NB4 (cell line): ENCODE data around the gene FNTB.

Experiments used
- MYC ChIP-seq: IDR thresholded peaks from 2 replicates; pipeline ENCODE4 v1.6.1; 2011; ENCODE audit warnings: low read depth, low read length
- TF ChIP-seq, protein P1 (sequence below): IDR thresholded peaks from one replicate; pipeline ENCODE4 v1.5.1; 2012; ENCODE audit warnings: low read depth, low read length

DNA sequence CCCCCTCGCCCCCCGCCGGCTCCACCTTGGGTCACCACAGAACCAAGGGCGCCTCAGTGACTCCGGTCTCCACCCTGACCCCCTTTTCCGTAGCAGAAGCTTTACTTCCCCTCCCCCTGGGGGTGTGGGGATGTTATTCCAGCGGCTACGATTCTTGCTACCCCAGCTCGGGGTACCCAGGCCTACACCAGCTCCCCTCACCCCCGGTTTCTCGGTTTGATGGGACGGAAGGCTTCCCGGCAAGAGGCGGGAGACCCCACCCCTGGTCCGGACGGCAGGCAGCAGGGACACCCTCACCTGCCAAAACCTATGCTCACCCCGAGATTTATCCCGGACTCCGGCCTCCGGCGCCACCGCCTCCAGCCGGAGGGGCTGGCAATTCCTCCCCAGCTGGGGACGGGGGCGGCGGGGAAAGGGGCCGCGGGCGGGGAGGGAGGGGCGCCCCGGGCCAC is 15.2 kb upstream of the FNTB start:
- TF ChIP-seq, protein P1, sequence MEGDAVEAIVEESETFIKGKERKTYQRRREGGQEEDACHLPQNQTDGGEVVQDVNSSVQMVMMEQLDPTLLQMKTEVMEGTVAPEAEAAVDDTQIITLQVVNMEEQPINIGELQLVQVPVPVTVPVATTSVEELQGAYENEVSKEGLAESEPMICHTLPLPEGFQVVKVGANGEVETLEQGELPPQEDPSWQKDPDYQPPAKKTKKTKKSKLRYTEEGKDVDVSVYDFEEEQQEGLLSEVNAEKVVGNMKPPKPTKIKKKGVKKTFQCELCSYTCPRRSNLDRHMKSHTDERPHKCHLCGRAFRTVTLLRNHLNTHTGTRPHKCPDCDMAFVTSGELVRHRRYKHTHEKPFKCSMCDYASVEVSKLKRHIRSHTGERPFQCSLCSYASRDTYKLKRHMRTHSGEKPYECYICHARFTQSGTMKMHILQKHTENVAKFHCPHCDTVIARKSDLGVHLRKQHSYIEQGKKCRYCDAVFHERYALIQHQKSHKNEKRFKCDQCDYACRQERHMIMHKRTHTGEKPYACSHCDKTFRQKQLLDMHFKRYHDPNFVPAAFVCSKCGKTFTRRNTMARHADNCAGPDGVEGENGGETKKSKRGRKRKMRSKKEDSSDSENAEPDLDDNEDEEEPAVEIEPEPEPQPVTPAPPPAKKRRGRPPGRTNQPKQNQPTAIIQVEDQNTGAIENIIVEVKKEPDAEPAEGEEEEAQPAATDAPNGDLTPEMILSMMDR: no peak
- TF ChIP-seq MYC: no peak
